ENCODE results near the gene PTGR2. TPM values are rescaled to one million over a fixed set of nuclear protein-coding genes. Genes with fewer than 3 reads are reported as not detected.
"Not testable (repeated sequence)": the region's sequence is repeated elsewhere in the genome, so short reads cannot be mapped to it uniquely, and the experiment has no call there.

Gene PTGR2
- total RNA-seq, 1 experiment from 2014 or later: 21.8 TPM

DNA sequence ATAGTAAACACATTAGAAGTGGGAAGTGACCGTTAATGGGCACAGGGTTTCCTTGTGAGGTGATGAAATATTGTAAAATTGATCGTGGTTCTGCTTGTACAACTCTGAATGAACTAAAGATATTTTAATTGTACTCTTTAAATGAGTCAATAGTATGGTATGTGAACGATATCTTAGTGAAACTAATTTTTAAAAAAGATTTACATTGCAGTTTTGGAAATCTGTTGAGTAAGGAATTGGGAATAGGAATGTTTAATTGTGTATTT is 36.8 kb downstream of the PTGR2 start:
- ChIA-PET CTCF (no interaction called here), POLR2A (ENCODE audit: unreplicated experiment) (no interaction called here)
- intact Hi-C loops (cut with micrococcal nuclease; ENCODE audit: unreplicated experiment): loop anchor here (5.0 kb wide), 1 partner anchor 146 kb away; no protein-coding TSS in a partner anchor
- no peaks in the 10 kb centered on the region for H3K27me3 ChIP-seq (ENCODE audit: insufficient read depth, low read depth)
- H3K4me3 ChIP-seq: peak overlapping the region; percentile 91; the same call in 1 of the 2 replicates
- peaks cover 32% of the 10 kb centered on the region for H4K20me1 ChIP-seq (ENCODE audit: insufficient read depth)
- peak in 1 of 2 experiments; percentile 61 for DNase-seq
- H3K79me2 ChIP-seq (ENCODE audit: low read depth): peaks cover 78% of the 10 kb centered on the region
- peak overlapping the region; percentile 81 for H3K4me2 ChIP-seq
- BruUV-seq (replicated peaks): no TSS peak
- H3F3A ChIP-seq (ENCODE audit: insufficient read depth, low read depth): peaks cover 35% of the 10 kb centered on the region; the same call in 1 of the 2 replicates
- H2AFZ ChIP-seq: no peak overlapping the region
- no peak for TF ChIP-seq EZH2 (IDR thresholded peaks at IDR 0.05; ENCODE audit: low read depth)
- TF ChIP-seq, protein P1, sequence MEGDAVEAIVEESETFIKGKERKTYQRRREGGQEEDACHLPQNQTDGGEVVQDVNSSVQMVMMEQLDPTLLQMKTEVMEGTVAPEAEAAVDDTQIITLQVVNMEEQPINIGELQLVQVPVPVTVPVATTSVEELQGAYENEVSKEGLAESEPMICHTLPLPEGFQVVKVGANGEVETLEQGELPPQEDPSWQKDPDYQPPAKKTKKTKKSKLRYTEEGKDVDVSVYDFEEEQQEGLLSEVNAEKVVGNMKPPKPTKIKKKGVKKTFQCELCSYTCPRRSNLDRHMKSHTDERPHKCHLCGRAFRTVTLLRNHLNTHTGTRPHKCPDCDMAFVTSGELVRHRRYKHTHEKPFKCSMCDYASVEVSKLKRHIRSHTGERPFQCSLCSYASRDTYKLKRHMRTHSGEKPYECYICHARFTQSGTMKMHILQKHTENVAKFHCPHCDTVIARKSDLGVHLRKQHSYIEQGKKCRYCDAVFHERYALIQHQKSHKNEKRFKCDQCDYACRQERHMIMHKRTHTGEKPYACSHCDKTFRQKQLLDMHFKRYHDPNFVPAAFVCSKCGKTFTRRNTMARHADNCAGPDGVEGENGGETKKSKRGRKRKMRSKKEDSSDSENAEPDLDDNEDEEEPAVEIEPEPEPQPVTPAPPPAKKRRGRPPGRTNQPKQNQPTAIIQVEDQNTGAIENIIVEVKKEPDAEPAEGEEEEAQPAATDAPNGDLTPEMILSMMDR (conservative IDR thresholded peaks at IDR 0.05): no peak
- peaks cover 32% of the 10 kb centered on the region for H3K4me1 ChIP-seq (replicated peaks; ENCODE audit: insufficient read depth)
- H3K36me3 ChIP-seq (ENCODE audit: low read depth): peaks cover 9% of the 10 kb centered on the region; the same call in 1 of the 2 replicates
- H3K9me3 ChIP-seq (ENCODE audit: insufficient read depth, low read depth): no peaks in the 10 kb centered on the region
- H3K9me2 ChIP-seq (ENCODE audit: insufficient read depth): no peaks in the 10 kb centered on the region
- peak overlapping the region; percentile 70; the same call in 1 of the 2 replicates for H3K27ac ChIP-seq

DNA sequence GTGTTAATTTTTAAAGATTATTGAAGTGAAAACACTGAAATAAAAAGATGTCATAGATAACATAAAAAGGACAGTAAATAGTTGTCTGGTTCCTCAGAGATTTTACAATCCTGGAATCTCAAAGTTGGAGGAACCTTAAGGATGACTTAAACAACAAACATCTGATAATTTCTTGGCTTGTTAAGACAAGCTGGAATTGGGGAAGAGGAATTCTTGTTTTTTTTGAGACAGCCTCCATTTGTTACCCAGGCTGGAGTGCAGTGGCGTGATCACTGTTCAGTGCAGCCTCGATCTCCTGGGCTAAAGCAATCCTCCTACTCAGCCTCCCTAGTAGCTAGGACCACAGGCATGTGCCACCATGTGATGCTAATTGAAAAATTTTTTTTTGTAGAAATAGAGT is 37.3 kb downstream of the PTGR2 start:
- ChIA-PET CTCF (no interaction called here), POLR2A (ENCODE audit: unreplicated experiment) (no interaction called here)
- DNase-seq: no peak
- intact Hi-C loops (cut with micrococcal nuclease; ENCODE audit: unreplicated experiment): loop anchor here (5.0 kb wide), 1 partner anchor 147 kb away; no protein-coding TSS in a partner anchor
- Histone ChIP-seq H3K36me3 (ENCODE audit: low read depth) (peaks cover 15% of the 10 kb centered on the region), H4K20me1 (ENCODE audit: insufficient read depth) (peaks cover 32% of the 10 kb centered on the region), H3K27ac (0 out of 2 replicates have a peak overlapping the region, but pooled peaks have one; percentile 70), H3K4me3 (peak overlapping the region; percentile 91; the same call in 1 of the 2 replicates), H3K9me3 (ENCODE audit: insufficient read depth, low read depth) (no peaks in the 10 kb centered on the region), H3K4me2 (peak overlapping the region; percentile 81), H3K9me2 (ENCODE audit: insufficient read depth) (no peaks in the 10 kb centered on the region), H3F3A (ENCODE audit: insufficient read depth, low read depth) (peaks cover 30% of the 10 kb centered on the region; the same call in 1 of the 2 replicates), H3K27me3 (ENCODE audit: insufficient read depth, low read depth) (no peaks in the 10 kb centered on the region), H3K79me2 (ENCODE audit: low read depth) (peaks cover 78% of the 10 kb centered on the region), H3K4me1 (replicated peaks; ENCODE audit: insufficient read depth) (peaks cover 32% of the 10 kb centered on the region), H2AFZ (no peak overlapping the region)
- no TSS peak for BruUV-seq (replicated peaks)
- TF ChIP-seq EZH2 (IDR thresholded peaks at IDR 0.05; ENCODE audit: low read depth): no peak
- TF ChIP-seq, protein P1 (conservative IDR thresholded peaks at IDR 0.05): no peak

DNA sequence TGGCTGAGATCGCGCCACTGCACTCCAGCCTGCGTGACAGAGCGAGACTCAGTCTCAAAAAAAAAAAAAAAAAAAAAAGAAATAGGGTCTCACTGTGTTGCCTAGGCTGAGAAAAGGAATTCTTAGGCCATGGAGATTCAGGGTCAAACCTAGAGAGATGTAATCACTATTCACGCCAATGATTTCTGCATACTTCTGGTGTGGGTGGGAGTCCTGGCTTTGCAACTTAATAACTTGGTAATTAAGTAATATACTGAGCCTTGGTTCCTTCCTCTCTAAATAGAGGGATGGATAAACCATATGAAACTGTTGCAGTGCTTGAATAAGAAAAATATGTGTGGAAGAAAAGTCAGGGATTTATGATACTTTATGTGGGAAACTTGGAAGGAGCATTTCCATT is 37.7 kb downstream of the PTGR2 start:
- Histone ChIP-seq H3K4me1 (replicated peaks; ENCODE audit: insufficient read depth) (peaks cover 31% of the 10 kb centered on the region), H4K20me1 (ENCODE audit: insufficient read depth) (peaks cover 32% of the 10 kb centered on the region), H3K27ac (no peak overlapping the region), H3K36me3 (ENCODE audit: low read depth) (peaks cover 17% of the 10 kb centered on the region), H3K79me2 (ENCODE audit: low read depth) (peaks cover 78% of the 10 kb centered on the region), H3K9me2 (ENCODE audit: insufficient read depth) (no peaks in the 10 kb centered on the region), H3K4me3 (no peak overlapping the region), H3K9me3 (ENCODE audit: insufficient read depth, low read depth) (no peaks in the 10 kb centered on the region), H2AFZ (no peak overlapping the region), H3K4me2 (no peak overlapping the region), H3F3A (ENCODE audit: insufficient read depth, low read depth) (peaks cover 29% of the 10 kb centered on the region; the same call in 1 of the 2 replicates), H3K27me3 (ENCODE audit: insufficient read depth, low read depth) (no peaks in the 10 kb centered on the region)
- POLR2A ChIA-PET (ENCODE audit: unreplicated experiment): no interaction called here
- BruUV-seq (replicated peaks): no TSS peak
- CTCF ChIA-PET: no interaction called here
- no peak for DNase-seq
- TF ChIP-seq, protein P1 (conservative IDR thresholded peaks at IDR 0.05): no peak
- TF ChIP-seq EZH2 (IDR thresholded peaks at IDR 0.05; ENCODE audit: low read depth): no peak
- intact Hi-C loops (cut with micrococcal nuclease; ENCODE audit: unreplicated experiment): loop anchor here (5.0 kb wide), 1 partner anchor 147 kb away; no protein-coding TSS in a partner anchor

DNA sequence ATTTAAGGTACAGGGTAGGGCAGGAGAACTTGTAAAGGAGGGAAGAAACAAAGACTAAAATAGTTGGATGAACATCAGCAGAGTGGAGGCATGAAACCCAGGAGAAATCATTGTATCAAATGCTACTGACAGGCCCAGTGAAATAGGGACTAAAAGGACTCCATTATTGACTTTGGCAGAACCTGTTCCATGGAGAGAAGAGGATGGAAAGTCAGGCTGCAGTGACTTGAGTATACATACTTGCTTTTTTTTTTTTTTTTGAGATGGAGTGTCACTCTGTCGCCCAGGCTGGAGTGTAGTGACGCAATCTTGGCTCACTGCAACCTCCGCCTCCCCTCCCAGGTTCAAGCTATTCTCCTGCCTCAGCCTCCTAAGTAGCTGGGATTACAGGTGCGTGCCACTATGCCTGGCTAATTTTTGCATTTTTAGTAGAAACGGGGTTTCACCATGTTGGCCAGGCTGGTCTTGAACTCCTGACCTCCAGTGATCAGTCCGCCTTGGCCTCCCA is 42.6 kb downstream of the PTGR2 start:
- Histone ChIP-seq H4K20me1 (ENCODE audit: insufficient read depth) (peaks cover 21% of the 10 kb centered on the region), H3K36me3 (ENCODE audit: low read depth) (peaks cover 30% of the 10 kb centered on the region), H3F3A (ENCODE audit: insufficient read depth, low read depth) (peaks cover 18% of the 10 kb centered on the region; the same call in 1 of the 2 replicates), H3K79me2 (ENCODE audit: low read depth) (peaks cover 30% of the 10 kb centered on the region)
- H3K4me2 ChIP-seq; CTCF ChIA-PET; H3K27ac ChIP-seq; DNase-seq; H3K9me3 ChIP-seq (ENCODE audit: insufficient read depth, low read depth); H3K4me3 ChIP-seq; H3K9me2 ChIP-seq (ENCODE audit: insufficient read depth); intact Hi-C loops (cut with micrococcal nuclease; ENCODE audit: unreplicated experiment); POLR2A ChIA-PET (ENCODE audit: unreplicated experiment); H2AFZ ChIP-seq; H3K27me3 ChIP-seq (ENCODE audit: insufficient read depth, low read depth); H3K4me1 ChIP-seq (replicated peaks; ENCODE audit: insufficient read depth); BruUV-seq (replicated peaks): not testable (repeated sequence)
